Measurements from ENCODE around the gene ZRANB3.
"Not testable (repeated sequence)": the region's sequence is repeated elsewhere in the genome, so short reads cannot be mapped to it uniquely, and the experiment has no call there.

Gene ZRANB3

GRCh38 chr2:135320465-135321355 is 210.3 kb downstream of the ZRANB3 start:
- no peak for DNase-seq

- DNase-seq, result no peak
Measured at GRCh38 chr2:135318808-135319207, 212.2 kb downstream of the ZRANB3 start.

DNA sequence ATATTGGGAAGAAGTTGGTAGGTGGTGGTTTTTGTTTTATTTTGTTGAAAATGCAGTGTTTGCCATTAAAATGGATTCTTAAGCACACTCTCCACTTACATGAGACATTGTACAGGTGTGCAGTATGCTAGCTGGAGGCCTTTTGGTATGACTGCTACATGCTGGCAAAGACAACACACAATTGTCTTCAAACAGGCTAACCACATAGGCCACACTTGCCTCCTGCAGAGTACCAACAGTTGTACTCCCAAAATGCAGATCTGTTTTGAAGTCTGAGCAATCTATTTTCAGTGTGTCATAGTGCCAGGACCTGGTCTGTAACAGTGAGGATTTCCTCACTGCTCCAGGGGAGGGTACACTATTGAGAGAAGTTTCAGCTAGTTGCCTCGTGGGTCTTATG is 213.6 kb downstream of the ZRANB3 start:
- DNase-seq, result no peak

GRCh38 chr2:135311962-135312361 is 219.1 kb downstream of the ZRANB3 start:
- DNase-seq, result no peak

GRCh38 chr2:135311268-135311667 is 219.8 kb downstream of the ZRANB3 start:
- peak; percentile 14 for DNase-seq

- DNase-seq, result no peak
Measured at GRCh38 chr2:135304694-135305093, 226.3 kb downstream of the ZRANB3 start.

DNA sequence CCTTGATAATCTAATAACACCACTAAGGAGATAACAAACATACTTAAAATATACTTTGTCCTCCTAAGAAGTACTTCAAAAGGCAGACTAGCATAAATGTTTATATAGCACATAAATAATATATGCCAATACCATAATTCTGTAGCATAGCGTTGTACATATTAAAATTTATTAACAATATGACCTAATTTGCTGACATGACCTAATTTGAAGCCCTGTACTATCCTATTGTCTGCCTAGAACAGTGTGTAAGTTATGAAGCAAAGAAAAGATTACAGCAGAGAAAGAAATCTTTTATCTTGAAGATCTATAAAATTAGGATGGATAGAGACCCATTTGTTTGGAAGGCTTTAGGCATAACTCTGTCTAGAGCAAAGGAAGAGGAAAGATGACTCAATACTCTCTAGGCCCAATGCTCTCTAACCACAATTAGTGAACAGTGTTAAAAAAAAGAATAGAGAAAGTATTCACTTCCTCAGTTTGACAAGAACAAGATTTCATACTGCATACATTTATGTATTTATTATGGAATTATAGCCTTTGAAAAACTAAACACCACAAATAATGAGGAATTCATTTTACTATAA is 231.3 kb downstream of the ZRANB3 start:
- no peak for DNase-seq

- DNase-seq, result no peak
Measured at GRCh38 chr2:135299165-135299564, 231.9 kb downstream of the ZRANB3 start.

GRCh38 chr2:135287121-135287520 is 243.9 kb downstream of the ZRANB3 start:
- DNase-seq, result not testable (repeated sequence)

DNA sequence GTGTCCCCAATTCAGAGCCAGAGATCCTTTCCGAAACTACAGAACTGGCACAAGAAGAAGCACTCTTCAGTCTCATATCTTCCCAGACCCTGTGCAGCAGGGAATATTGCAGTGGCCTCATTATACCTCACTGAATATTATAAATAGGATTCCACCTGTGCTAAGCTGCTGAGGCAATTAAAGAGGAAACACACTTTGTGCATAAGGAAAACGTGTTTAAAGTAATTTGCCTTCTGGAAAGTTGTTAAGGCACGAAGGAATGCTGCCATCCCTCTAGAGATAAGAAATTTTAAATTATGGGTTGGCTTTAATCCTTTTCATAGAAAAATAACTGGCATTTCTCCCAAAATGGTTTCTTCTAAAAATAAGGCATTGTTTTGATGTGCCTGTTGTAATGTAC is 245.6 kb downstream of the ZRANB3 start:
- no peak for DNase-seq

DNA sequence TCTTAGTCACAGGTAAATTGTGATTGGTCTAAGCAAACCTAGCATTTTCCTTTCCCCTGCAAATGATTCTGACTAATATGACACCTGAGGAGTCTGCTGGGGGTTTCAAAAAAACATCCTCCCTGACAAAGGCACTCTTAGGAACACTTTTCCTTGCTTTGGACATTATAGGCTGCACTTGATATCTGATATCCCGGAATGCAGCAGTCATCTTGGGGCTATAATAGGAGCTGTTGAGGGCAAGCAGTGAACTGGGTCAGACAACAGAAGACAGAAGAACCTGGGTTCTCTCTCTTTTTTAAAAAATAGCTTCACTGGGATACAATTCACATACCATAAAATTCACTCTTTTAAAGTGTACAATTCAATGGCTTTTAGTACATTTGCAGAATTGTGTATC is 249.6 kb downstream of the ZRANB3 start:
- DNase-seq, result no peak

DNA sequence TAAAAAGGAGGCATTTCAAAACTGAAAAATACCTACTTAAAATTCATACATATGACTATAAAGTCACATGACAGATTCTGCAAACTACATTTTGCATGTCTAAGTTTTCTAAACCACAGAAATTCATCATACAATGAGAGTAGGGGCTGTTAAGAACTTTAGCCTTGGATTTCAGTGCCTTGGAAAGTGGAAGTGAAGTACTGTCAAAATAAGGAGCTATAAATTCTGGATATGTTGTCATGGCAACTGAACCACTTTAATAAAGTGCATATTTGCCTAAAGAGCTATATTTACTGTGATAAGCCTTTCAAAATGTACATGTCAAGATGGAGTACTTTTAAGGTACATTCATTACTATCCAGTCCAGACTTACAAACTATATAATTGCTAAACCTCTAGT is 251.8 kb downstream of the ZRANB3 start:
- DNase-seq, result no peak

GRCh38 chr2:135276525-135276924 is 254.5 kb downstream of the ZRANB3 start:
- DNase-seq, result no peak

- DNase-seq, result no peak
Measured at GRCh38 chr2:135271006-135271405, 260.0 kb downstream of the ZRANB3 start.

DNA sequence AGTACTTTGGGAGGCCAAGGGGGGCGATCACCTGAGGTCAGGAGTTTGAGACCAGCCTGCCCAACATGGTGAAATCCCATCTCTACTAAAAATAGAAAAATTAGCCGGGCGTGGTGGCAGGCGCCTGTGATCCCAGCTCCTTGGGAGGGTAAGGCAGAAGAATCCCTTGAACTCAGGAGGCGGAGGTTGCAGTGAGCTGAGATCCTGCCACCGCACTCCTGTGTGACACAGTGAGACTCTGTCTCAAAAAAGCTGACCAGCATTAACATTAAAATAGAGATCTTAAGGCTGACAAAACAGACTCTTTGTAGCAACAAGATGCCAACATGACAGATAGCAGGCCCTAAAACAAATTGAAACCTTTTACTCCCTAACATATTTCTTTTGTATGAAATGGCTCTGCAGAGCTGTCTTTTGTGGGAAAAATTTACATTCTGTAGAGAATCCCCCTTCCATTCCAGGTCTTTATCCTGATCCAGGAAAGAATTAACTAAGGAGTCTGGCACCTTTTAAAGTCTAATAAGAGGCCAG is 265.0 kb downstream of the ZRANB3 start:
- DNase-seq, result no peak

- DNase-seq, result no peak
Measured at GRCh38 chr2:135259123-135259522, 271.9 kb downstream of the ZRANB3 start.

- DNase-seq, result no peak
Measured at GRCh38 chr2:135258193-135258592, 272.8 kb downstream of the ZRANB3 start.

DNA sequence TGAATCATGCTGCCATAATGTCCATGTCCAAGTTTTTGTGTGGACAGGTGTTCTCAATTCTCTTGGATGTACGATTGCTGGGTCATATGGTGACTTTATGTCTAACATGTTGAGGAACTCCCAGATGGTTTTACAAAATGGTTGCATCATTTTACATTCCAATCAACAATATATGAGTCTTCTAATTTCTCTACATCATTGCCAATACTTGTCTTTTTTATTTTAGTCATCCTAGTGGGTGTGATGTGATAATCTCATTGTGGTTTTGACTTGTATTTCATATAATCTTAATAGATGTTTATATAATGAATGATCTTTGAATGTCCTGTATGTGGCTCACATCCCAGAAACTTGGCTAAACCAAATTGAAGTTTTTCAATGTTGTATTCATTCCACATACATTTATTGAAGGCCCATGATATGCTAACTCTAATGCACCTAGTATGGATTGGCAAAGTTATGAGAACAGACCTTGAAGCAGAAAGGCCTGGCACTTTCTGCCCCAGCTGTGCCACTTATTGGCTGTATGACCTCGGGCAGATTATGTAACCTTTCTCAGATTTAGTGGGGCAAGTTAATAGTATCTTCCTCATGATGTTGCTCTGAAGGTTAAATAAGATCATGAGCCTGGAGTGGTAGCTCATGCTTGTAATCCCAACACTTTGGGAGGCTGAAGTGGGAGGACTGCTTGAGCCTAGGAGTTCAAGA is 273.5 kb downstream of the ZRANB3 start:
- DNase-seq, result no peak

DNA sequence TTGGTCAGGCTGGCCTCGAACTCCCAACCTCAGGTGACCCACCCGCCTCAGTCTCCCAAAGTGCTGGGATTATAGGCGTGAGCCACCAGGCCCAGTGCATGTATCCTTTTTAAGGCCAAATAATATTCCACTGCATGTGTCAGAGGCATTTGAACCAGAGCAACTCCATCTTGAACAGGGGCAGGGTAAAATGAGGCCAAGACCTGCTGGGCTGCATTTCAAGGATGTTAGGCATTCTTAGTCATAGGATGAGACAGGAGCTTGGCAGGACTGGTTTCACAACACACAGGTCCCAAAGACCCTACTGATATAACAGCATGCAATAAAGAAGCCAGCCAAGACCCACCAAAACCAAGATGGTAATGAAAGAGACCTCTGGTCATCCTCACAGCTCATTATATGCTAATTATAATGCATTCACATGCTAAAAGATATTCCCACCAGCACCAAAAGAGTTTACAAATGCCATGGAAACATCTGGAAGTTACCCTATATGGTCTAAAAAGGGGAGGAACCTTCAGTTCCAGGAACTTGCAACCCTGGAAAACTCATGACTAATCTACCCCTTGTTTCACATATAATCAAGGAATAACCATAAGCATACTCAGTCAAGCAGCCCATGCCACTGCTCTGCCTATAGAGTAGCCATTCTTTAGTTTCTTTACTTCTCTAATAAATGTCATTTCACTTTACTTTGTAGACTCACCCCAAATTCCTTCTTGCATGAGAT is 274.3 kb downstream of the ZRANB3 start:
- no peak for DNase-seq

- no peak for DNase-seq
Measured at GRCh38 chr2:135255208-135255607, 275.8 kb downstream of the ZRANB3 start.

DNA sequence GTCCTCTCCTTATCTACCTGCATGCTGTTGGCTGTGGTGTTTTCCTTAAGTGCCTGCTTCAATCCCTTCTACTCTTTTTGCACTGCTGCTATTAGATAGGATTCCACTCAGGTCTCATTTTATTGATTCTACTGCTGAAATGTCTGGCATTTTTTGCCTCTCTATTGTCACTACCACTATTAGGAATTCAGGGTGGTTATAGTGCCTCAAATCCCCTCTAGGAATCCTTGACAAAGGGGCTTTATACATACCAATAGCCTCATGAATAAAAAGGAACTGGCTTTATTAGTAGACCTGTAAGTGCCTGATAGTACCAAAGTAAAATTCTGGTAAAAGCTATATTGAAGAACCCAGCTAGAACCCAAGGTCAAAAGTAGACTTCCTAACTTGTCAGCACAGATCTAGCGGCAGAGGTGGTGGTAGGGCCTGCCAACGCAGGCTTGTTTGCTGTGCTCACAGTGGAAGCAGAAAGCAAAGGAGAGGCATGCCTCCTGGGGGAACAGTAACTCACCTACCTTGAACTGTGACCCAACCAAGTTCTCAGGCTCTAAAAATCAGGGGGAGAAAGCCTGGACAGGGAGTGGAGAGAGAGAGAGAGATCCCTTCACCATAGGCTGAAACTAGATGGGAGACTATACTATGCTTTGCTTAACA is 278.1 kb downstream of the ZRANB3 start:
- DNase-seq, result no peak

- no peak for DNase-seq
Measured at GRCh38 chr2:135248611-135249010, 282.4 kb downstream of the ZRANB3 start.

All from activated CD4-positive, alpha-beta T cell treated with anti-CD3 and anti-CD28 coated beads, Interleukin-2, amount 50 U/mL, for 16 hours (primary cell).